Trophoblast cell (in vitro differentiated cells and primary cell): Measurements from ENCODE around the gene NCK2.

Experiments
- DNase-seq, 2 donors: peaks; one replicate each; pipeline ENCODE4 v3.0.0-alpha.2; 2016
- H2AFZ ChIP-seq: 2 replicates; pipeline ENCODE4 v1.6.1; 2013; ENCODE audit warnings: low read length, moderate library complexity, mild to moderate bottlenecking; ENCODE audit not compliant: insufficient read depth, poor library complexity
- H2AK5ac ChIP-seq: 2 replicates; pipeline ENCODE4 v1.6.1; 2013; ENCODE audit warnings: mild to moderate bottlenecking, low read length
- H2BK120ac ChIP-seq: 2 replicates; pipeline ENCODE4 v1.6.1; 2013; ENCODE audit warnings: low read length, mild to moderate bottlenecking, moderate library complexity; ENCODE audit not compliant: insufficient read depth, poor library complexity
- H2BK12ac ChIP-seq: 2 replicates; pipeline ENCODE4 v1.6.1; 2013; ENCODE audit warnings: mild to moderate bottlenecking, low read length, moderate library complexity
- H2BK5ac ChIP-seq: 2 replicates; pipeline ENCODE4 v1.6.1; 2013; ENCODE audit warnings: low read length, low read depth, moderate library complexity, mild to moderate bottlenecking; ENCODE audit not compliant: poor library complexity
- H3K14ac ChIP-seq: 2 replicates; pipeline ENCODE4 v1.6.1; 2013; ENCODE audit warnings: mild to moderate bottlenecking, low read length
- H3K18ac ChIP-seq: 2 replicates; pipeline ENCODE4 v1.6.1; 2013; ENCODE audit warnings: mild to moderate bottlenecking, low read length
- H3K23ac ChIP-seq: 2 replicates; pipeline ENCODE4 v1.6.1; 2013; ENCODE audit warnings: low read length
- H3K27ac ChIP-seq: 2 replicates; pipeline ENCODE4 v1.5.1; 2013; ENCODE audit warnings: low read depth, mild to moderate bottlenecking, inconsistent platforms, low read length, moderate library complexity
- H3K27me3 ChIP-seq: 2 replicates; pipeline ENCODE4 v1.6.1; 2013; ENCODE audit warnings: inconsistent platforms, mild to moderate bottlenecking, low read length, moderate library complexity; ENCODE audit not compliant: insufficient read depth
- H3K36me3 ChIP-seq, 2 experiments: 1 replicate in 1 of 2; 2 replicates in 1 of 2; pipeline ENCODE4 v1.6.1; 2013; ENCODE audit warnings: low read length in 2 of 2, mild to moderate bottlenecking in 2 of 2, moderate library complexity in 1 of 2; ENCODE audit not compliant: insufficient read depth in 2 of 2, control insufficient read depth in 1 of 2
- H3K4ac ChIP-seq: 2 replicates; pipeline ENCODE4 v1.6.1; 2013; ENCODE audit warnings: low read depth, mild to moderate bottlenecking, low read length, moderate library complexity
- H3K4me1 ChIP-seq, 2 experiments: 1 replicate in 1 of 2; 2 replicates in 1 of 2; pipeline ENCODE4 v1.6.1; 2013; ENCODE audit warnings: low read length in 2 of 2, mild to moderate bottlenecking in 2 of 2, moderate library complexity in 1 of 2; ENCODE audit not compliant: insufficient read depth in 2 of 2, control insufficient read depth in 1 of 2
- H3K4me2 ChIP-seq: 2 replicates; pipeline ENCODE4 v1.6.1; 2013; ENCODE audit warnings: inconsistent platforms, mild to moderate bottlenecking, low read length, moderate library complexity
- H3K4me3 ChIP-seq: 2 replicates; pipeline ENCODE4 v1.5.1; 2013; ENCODE audit warnings: mild to moderate bottlenecking, low read depth, low read length, inconsistent platforms
- H3K79me1 ChIP-seq: one replicate; pipeline ENCODE4 v1.6.1; 2013; ENCODE audit warnings: low read length
- H3K79me2 ChIP-seq: 2 replicates; pipeline ENCODE4 v1.6.1; 2013; ENCODE audit warnings: low read length, mild to moderate bottlenecking; ENCODE audit not compliant: control insufficient read depth, insufficient read depth, poor library complexity
- H3K9ac ChIP-seq: 2 replicates; pipeline ENCODE4 v1.6.1; 2013; ENCODE audit warnings: mild to moderate bottlenecking, low read length
- H3K9me3 ChIP-seq: 2 replicates; pipeline ENCODE4 v1.6.1; 2013; ENCODE audit warnings: low read depth, mild to moderate bottlenecking, control low read depth, inconsistent platforms, low read length; ENCODE audit not compliant: insufficient read depth
- H4K12ac ChIP-seq: 2 replicates; pipeline ENCODE4 v1.6.1; 2013; ENCODE audit warnings: low read depth, mild to moderate bottlenecking, low read length, moderate library complexity
- H4K8ac ChIP-seq: 2 replicates; pipeline ENCODE4 v1.6.1; 2013; ENCODE audit warnings: low read depth, mild to moderate bottlenecking, low read length, moderate library complexity
- H4K91ac ChIP-seq: one replicate; pipeline ENCODE4 v1.6.1; 2013; ENCODE audit warnings: low read depth, mild to moderate bottlenecking, low read length, moderate library complexity
- WGBS: extraction: QIAGEN DNeasy Blood & Tissue Kit; methylation state at CpG from one replicate; pipeline ENCODE4 v1.1.7; 2013; ENCODE audit warnings: missing lambda C conversion rate; ENCODE audit not compliant: insufficient read length, insufficient coverage; ENCODE audit errors: extremely low coverage; 5-methylcytosine and 5-hydroxymethylcytosine counted together

Gene NCK2

DNA sequence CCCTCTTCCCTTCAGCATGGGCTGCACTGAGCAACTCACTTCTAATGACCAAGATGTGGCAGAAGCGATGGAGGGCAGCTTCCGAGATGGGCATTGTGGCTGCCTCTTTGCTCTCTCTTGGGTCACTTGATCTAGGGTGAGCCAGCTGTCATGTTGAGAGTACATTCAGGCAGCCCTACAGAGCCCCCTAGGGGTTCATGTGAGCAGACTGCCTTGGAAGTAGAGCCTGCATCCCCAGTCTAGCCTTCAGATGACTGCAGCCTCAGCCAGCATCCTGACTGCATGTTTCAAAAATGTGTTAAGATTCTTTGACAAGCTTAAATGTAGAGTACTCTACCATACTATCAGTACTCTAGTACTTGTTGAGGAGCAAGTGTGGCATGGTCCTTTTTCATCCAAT, 143.9 kb downstream of the NCK2 start:
- Histone ChIP-seq H3K9ac (no peak overlapping the region), H2BK120ac (no peak overlapping the region), H3K23ac (no peak overlapping the region), H3K4me1 (peaks cover 0 to 8% of the 10 kb centered on the region in 2 experiments), H2AFZ (no peak overlapping the region), H2AK5ac (no peak overlapping the region), H3K79me1 (no peaks in the 10 kb centered on the region), H3K9me3 (peaks cover 2% of the 10 kb centered on the region), H3K36me3 (peaks cover 14% of the 10 kb centered on the region in 2 experiments), H3K27ac (no peak overlapping the region), H4K91ac (no peak overlapping the region), H3K14ac (no peak overlapping the region), H3K4me2 (no peak overlapping the region), H3K79me2 (no peaks in the 10 kb centered on the region), H4K12ac (no peak overlapping the region), H3K18ac (peak overlapping the region; percentile 79), H4K8ac (no peak overlapping the region), H2BK5ac (no peak overlapping the region), H3K27me3 (no peaks in the 10 kb centered on the region), H3K4ac (peak overlapping the region; percentile 31), H2BK12ac (no peak overlapping the region), H3K4me3 (no peak overlapping the region)
- peak in 1 of 2 donors; percentile 36 for DNase-seq
- no CpG with 5 or more reads among the region's 2 CpGs for WGBS

DNA sequence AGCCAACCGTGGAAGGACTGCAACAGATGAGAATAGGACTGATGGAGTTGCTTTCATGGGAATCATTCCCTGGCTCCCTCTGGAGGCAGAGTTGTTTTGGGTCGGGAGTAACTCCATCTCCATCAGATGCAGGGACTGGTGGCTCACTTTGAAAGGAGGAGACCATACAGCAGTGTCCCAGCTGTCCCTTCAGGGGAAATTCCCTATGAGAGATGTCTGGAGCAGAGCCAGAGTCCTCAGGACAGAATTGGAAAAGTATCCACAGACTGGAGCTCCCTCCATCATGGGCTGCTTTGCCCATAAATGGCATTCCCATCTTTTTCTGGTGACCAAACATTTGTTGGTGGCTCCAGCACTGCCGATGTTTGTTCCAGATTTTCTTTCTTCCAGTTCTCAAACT, 144.3 kb downstream of the NCK2 start:
- H4K91ac ChIP-seq, result no peak overlapping the region
- H3K4me1 ChIP-seq, result peaks cover 0 to 6% of the 10 kb centered on the region in 2 experiments
- H3K79me1 ChIP-seq, result no peaks in the 10 kb centered on the region
- no peak overlapping the region for H3K14ac ChIP-seq
- no peak overlapping the region for H4K12ac ChIP-seq
- no peaks in the 10 kb centered on the region for H3K79me2 ChIP-seq
- no peak overlapping the region for H3K4me3 ChIP-seq
- WGBS, result no CpG with 5 or more reads among the region's 3 CpGs
- H3K4ac ChIP-seq, result no peak overlapping the region
- H4K8ac ChIP-seq, result no peak overlapping the region
- H2AFZ ChIP-seq, result no peak overlapping the region
- H3K27ac ChIP-seq, result no peak overlapping the region
- no peak overlapping the region for H2BK12ac ChIP-seq
- no peak overlapping the region for H2BK120ac ChIP-seq
- no peak overlapping the region for H3K4me2 ChIP-seq
- no peak overlapping the region for H3K18ac ChIP-seq
- DNase-seq, result no peak
- H3K23ac ChIP-seq, result no peak overlapping the region
- H3K36me3 ChIP-seq, result peaks cover 14 to 15% of the 10 kb centered on the region in 2 experiments
- H3K9me3 ChIP-seq, result peaks cover 2% of the 10 kb centered on the region
- H3K27me3 ChIP-seq, result no peaks in the 10 kb centered on the region
- no peak overlapping the region for H2AK5ac ChIP-seq
- H3K9ac ChIP-seq, result no peak overlapping the region
- H2BK5ac ChIP-seq, result no peak overlapping the region

DNA sequence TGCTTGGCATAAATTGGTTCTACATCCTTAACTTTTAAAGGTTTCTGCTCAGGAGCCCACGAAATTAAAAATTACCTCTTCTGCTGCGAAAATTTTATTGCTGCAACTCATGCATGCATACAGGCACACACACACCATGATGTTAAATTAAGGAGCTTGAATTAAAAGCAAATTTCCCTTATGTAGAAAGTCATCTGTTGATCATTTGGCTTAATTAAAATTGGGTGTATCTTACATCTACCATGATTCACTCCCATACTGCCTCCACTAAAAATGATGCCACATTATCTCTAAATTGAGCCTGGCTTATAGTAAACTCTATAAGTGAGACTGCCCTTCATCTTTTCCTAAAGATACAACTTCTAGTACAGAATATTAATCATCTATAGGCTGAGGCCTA, 145.4 kb downstream of the NCK2 start:
- WGBS, result no CpG with 5 or more reads among the region's 2 CpGs
- Histone ChIP-seq H3K14ac (no peak overlapping the region), H4K12ac (no peak overlapping the region), H4K8ac (no peak overlapping the region), H3K18ac (no peak overlapping the region), H3K4ac (no peak overlapping the region), H3K4me3 (no peak overlapping the region), H2BK120ac (no peak overlapping the region), H3K9ac (no peak overlapping the region), H4K91ac (no peak overlapping the region), H3K27ac (no peak overlapping the region), H3K4me2 (no peak overlapping the region), H3K9me3 (peaks cover 5% of the 10 kb centered on the region), H2BK5ac (no peak overlapping the region), H3K4me1 (peaks cover 0 to 6% of the 10 kb centered on the region in 2 experiments), H3K23ac (no peak overlapping the region), H3K36me3 (peaks cover 18 to 20% of the 10 kb centered on the region in 2 experiments), H3K79me1 (no peaks in the 10 kb centered on the region), H3K27me3 (no peaks in the 10 kb centered on the region), H3K79me2 (no peaks in the 10 kb centered on the region), H2BK12ac (no peak overlapping the region), H2AFZ (no peak overlapping the region), H2AK5ac (no peak overlapping the region)
- DNase-seq, result no peak

DNA sequence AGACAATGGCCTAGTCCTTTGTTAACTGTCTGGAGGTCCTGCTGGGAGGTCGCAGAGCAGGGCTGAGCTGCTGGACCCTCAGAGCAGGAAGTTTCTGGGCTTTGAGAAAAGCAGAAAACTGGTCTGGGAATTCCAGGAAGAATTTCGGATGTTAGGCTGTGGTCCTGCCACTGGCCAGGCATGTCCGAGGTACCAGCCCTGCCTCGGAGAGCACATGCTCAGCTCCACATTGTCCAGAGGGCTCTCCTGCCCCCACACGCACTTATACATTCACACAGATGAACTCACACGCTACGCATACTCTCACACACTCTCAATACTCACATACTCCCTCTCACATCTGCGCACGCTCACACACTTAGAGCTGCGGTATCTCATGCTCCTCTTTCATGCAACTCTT, 146.1 kb downstream of the NCK2 start:
- H3K27me3 ChIP-seq, result no peaks in the 10 kb centered on the region
- H4K8ac ChIP-seq, result no peak overlapping the region
- H2BK120ac ChIP-seq, result no peak overlapping the region
- H2BK5ac ChIP-seq, result no peak overlapping the region
- no peak overlapping the region for H4K12ac ChIP-seq
- H3K9me3 ChIP-seq, result peaks cover 6% of the 10 kb centered on the region
- no peak overlapping the region for H2AK5ac ChIP-seq
- no peak overlapping the region for H3K4ac ChIP-seq
- no peak overlapping the region for H3K4me2 ChIP-seq
- no peaks in the 10 kb centered on the region for H3K79me1 ChIP-seq
- no peak overlapping the region for H2BK12ac ChIP-seq
- H3K14ac ChIP-seq, result no peak overlapping the region
- no peak overlapping the region for H3K9ac ChIP-seq
- H4K91ac ChIP-seq, result no peak overlapping the region
- peaks cover 0 to 6% of the 10 kb centered on the region in 2 experiments for H3K4me1 ChIP-seq
- no peak overlapping the region for H3K23ac ChIP-seq
- 100% methylated on average over 5 of the region's 10 CpGs for WGBS
- peaks cover 18 to 25% of the 10 kb centered on the region in 2 experiments for H3K36me3 ChIP-seq
- no peak overlapping the region for H3K4me3 ChIP-seq
- no peak overlapping the region for H3K18ac ChIP-seq
- no peak for DNase-seq
- H2AFZ ChIP-seq, result no peak overlapping the region
- H3K79me2 ChIP-seq, result no peaks in the 10 kb centered on the region
- no peak overlapping the region for H3K27ac ChIP-seq
